ENCODE measurements around the gene TLCD4.

DNA sequence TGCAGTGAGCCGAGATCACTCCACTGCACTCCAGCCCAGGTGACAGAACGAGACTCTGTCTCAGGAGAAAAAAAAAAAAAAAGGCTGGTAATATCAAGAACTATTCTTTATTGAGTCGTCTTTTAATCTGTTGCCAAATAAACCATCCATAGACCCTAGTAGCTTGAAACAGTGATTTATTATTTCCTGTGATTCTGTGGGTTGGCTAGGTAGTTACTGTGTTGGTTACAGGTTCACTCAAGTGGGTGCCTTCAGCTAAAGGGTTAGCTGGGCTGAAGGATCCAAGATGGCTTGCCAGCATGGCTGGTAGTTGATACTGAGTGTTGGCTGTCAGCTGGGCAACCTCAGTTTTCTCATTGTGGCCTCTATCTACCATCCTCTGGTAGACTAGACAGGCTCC lies 9.2 kb downstream of the TLCD4 start:
- TF ChIP-seq CTCF (IDR thresholded peaks at IDR 0.05 in 8 of 11, conservative IDR thresholded peaks at IDR 0.05 in 3 of 11): no peak
- no peak for TF ChIP-seq POLR2AphosphoS5 (IDR thresholded peaks at IDR 0.05)
- TF ChIP-seq POLR2A (IDR thresholded peaks at IDR 0.05): no peak

Data from spleen (tissue), 7 donors.